Adrenal gland (tissue), 12 donors: Measurements from ENCODE around the gene PTCD2. TPM values are rescaled to one million over a fixed set of nuclear protein-coding genes. Genes with fewer than 3 reads are reported as not detected.
A peak's percentile ranks its signal among the peaks of the same experiment; 100 is the strongest.

Source experiments
- DNase-seq, 7 donors: peaks; one replicate each; pipeline ENCODE4 v3.0.0-alpha.2; 2019 to 2020
- H3K27ac ChIP-seq, 5 donors: fragments of 200-600 bp; sonication (generic) in 4 of 5; 1 replicate in 3 of 5; 2 replicates in 2 of 5; pipeline versions ENCODE4 v1.5.1 to v1.8.0; 2016 to 2020; ENCODE audit warnings: mild to moderate bottlenecking in 1 of 5
- H3K27me3 ChIP-seq: fragments of 200-600 bp; 2 replicates; pipeline ENCODE4 v1.8.0; 2021
- H3K36me3 ChIP-seq, 2 donors: fragments of 200-600 bp; replicated peaks in 1 of 2; 1 replicate in 1 of 2; 2 replicates in 1 of 2; pipeline versions ENCODE4 v1.5.1 to v1.8.0; 2018 to 2022
- H3K4me1 ChIP-seq, 2 donors: fragments of 200-600 bp; replicated peaks in 1 of 2; 1 replicate in 1 of 2; 2 replicates in 1 of 2; pipeline versions ENCODE4 v1.5.1 to v1.8.0; 2018 to 2021
- H3K4me3 ChIP-seq, 4 donors: fragments of 200-600 bp; sonication (generic) in 3 of 4; one replicate each; pipeline ENCODE4 v1.5.1; 2016 to 2018
- H3K9me3 ChIP-seq, 3 donors: fragments of 200-600 bp; sonication (generic) in 1 of 3; replicated peaks in 1 of 3; 1 replicate in 2 of 3; 2 replicates in 1 of 3; pipeline versions ENCODE4 v1.5.1 to v1.8.0; 2016 to 2021
- CTCF ChIP-seq, 6 experiments: fragments of 450-650 bp in 4 of 6; fragments of 200-600 bp in 2 of 6; sonication (generic) in 1 of 6; IDR thresholded peaks; 1 replicate in 5 of 6; 2 replicates in 1 of 6; pipeline versions ENCODE4 v1.5.1 to v1.8.0; 2016 to 2021; ENCODE audit warnings: antibody characterized with exemption in 6 of 6, mild to moderate bottlenecking in 2 of 6, moderate library complexity in 1 of 6
- POLR2A ChIP-seq, 2 donors: fragments of 450-650 bp; IDR thresholded peaks; one replicate each; pipeline ENCODE4 v1.6.1; 2017; ENCODE audit warnings: antibody characterized with exemption in 2 of 2, mild to moderate bottlenecking in 2 of 2, moderate library complexity in 1 of 2
- WGBS, 4 donors: extraction: QIAGEN DNeasy Blood & Tissue Kit in 2 of 4; methylation state at CpG; one replicate each; pipeline versions ENCODE4 v1.1.5 to v1.1.7; 2013 to 2017; 5-methylcytosine and 5-hydroxymethylcytosine counted together
- intact Hi-C, 2 donors: fragments of 100-400 bp; cut with DNase I; formaldehyde crosslinking; loops; one replicate each; pipeline versions ENCODE4 v1.14.1 to v1.15.0; 2022 to 2023
- polyA plus RNA-seq, 3 donors: library from polyadenylated mRNA; stranded (reverse); fragments of 200-250 nt in 2 of 3; fragments of 350-450 nt in 1 of 3; fragmentation: Illumina TruSeq in 1 of 3; extraction: RNeasy Lipid Tissue Mini Kit (QIAGEN cat#74804) in 1 of 3; gene quantifications; one replicate each; pipeline ENCODE4 v1.2.3, GENCODE V29; 2013 to 2014
- total RNA-seq, 9 donors: library from RNA; depleted of rRNA in 4 of 9; stranded (reverse); fragments of >200 nt in 4 of 9; fragments of 120-200 nt in 1 of 9; fragmentation: NEBNext Ultra II Directional in 1 of 9; extraction: Animal tissue kit (Norgen Biotek cat#: 25700) in 1 of 9; gene quantifications; one replicate each; pipeline versions ENCODE4 v1.1.0 to v1.2.4, GENCODE V29; 2013 to 2023
- donor health status: healthy with polysubstance abuse.
- donor health status: Bipolar disorder and iron deficiency.
- donor health status: DM: yes; HTN: yes; CAD: no.
- donor health status: DM: no; HTN: no; CAD: no.
- donor health status: DM: no; HTN: no; CAD: no.
- donor health status: DM: yes; HTN: yes; CAD: no.

The PTCD2 gene
- total and polyA plus RNA-seq, 12 donors, result 1.7 to 20.6 (median 14.2) TPM

GRCh38 chr5:72285424-72285821 is 34.8 kb upstream of the PTCD2 start:
- WGBS, 4 donors, result 65 to 88% (median 78%) methylated on average over 3 of the region's 3 CpGs
- TF ChIP-seq POLR2A (IDR thresholded peaks at IDR 0.05), result no peak
- no peak for TF ChIP-seq CTCF (IDR thresholded peaks at IDR 0.05)
- H3K4me3 ChIP-seq, result no peak overlapping the region
- H3K36me3 ChIP-seq, result no peaks in the 10 kb centered on the region
- no peaks in the 10 kb centered on the region for H3K27me3 ChIP-seq
- no peak overlapping the region for H3K27ac ChIP-seq
- no peak for DNase-seq
- intact Hi-C loops, result no loop called here
- H3K9me3 ChIP-seq, result no peaks in the 10 kb centered on the region
- peaks cover 28 to 45% of the 10 kb centered on the region in 2 donors for H3K4me1 ChIP-seq

- Histone ChIP-seq H3K27me3 (no peaks in the 10 kb centered on the region), H3K4me1 (peaks cover 14 to 31% of the 10 kb centered on the region in 2 donors), H3K36me3 (no peaks in the 10 kb centered on the region), H3K4me3 (no peak overlapping the region), H3K27ac (no peak overlapping the region), H3K9me3 (no peaks in the 10 kb centered on the region)
- 97 to 99% (median 98%) methylated on average over 5 of the region's 5 CpGs for WGBS, 4 donors
- TF ChIP-seq POLR2A (IDR thresholded peaks at IDR 0.05), result no peak
- no peak for TF ChIP-seq CTCF (IDR thresholded peaks at IDR 0.05)
- no peak for DNase-seq
- intact Hi-C loops, result no loop called here
These were observed 33.4 kb upstream of the PTCD2 start for GRCh38 chr5:72286798-72287197.

- Histone ChIP-seq H3K9me3 (no peaks in the 10 kb centered on the region), H3K27me3 (no peaks in the 10 kb centered on the region), H3K27ac (no peak overlapping the region), H3K4me1 (peaks cover 0 to 14% of the 10 kb centered on the region in 2 donors), H3K36me3 (no peaks in the 10 kb centered on the region), H3K4me3 (no peak overlapping the region)
- TF ChIP-seq CTCF (IDR thresholded peaks at IDR 0.05), result no peak
- TF ChIP-seq POLR2A (IDR thresholded peaks at IDR 0.05), result no peak
- intact Hi-C loops, result no loop called here
- peak in 5 of 7 donors; percentile 16 to 56 (median 40) for DNase-seq
- 90 to 100% (median 91%) methylated on average over 2 of the region's 2 CpGs for WGBS, 4 donors
These were observed 31.2 kb upstream of the PTCD2 start for GRCh38 chr5:72288924-72289323.

GRCh38 chr5:72290356-72291133 is 29.6 kb upstream of the PTCD2 start:
- H3K9me3 ChIP-seq, result no peaks in the 10 kb centered on the region
- DNase-seq, result no peak
- H3K4me1 ChIP-seq, result peaks cover 0 to 9% of the 10 kb centered on the region in 2 donors
- no peak overlapping the region for H3K27ac ChIP-seq
- TF ChIP-seq POLR2A (IDR thresholded peaks at IDR 0.05), result no peak
- no peak for TF ChIP-seq CTCF (IDR thresholded peaks at IDR 0.05)
- intact Hi-C loops, result no loop called here
- no peaks in the 10 kb centered on the region for H3K36me3 ChIP-seq
- no peaks in the 10 kb centered on the region for H3K27me3 ChIP-seq
- H3K4me3 ChIP-seq, result no peak overlapping the region
- WGBS, 4 donors, result 92 to 95% (median 93%) methylated on average over 6 of the region's 6 CpGs
